Peyer's patch (tissue), 4 donors: ENCODE results near the gene NAV3. TPM values are rescaled to one million over a fixed set of nuclear protein-coding genes. Genes with fewer than 3 reads are reported as not detected.

ENCODE experiments used
- DNase-seq, 3 donors: peaks; one replicate each; pipeline ENCODE4 v3.0.0-alpha.2; 2017 to 2019
- H3K27ac ChIP-seq, 4 donors: fragments of 200-600 bp; sonication (generic); one replicate each; pipeline ENCODE4 v1.5.1; 2016 to 2019
- H3K27me3 ChIP-seq, 2 donors: fragments of 200-600 bp; sonication (generic); one replicate each; pipeline ENCODE4 v1.5.1; 2019
- H3K36me3 ChIP-seq, 3 donors: fragments of 200-600 bp; sonication (generic); one replicate each; pipeline ENCODE4 v1.5.1; 2016 to 2019
- H3K4me1 ChIP-seq, 4 donors: fragments of 200-600 bp; sonication (generic); one replicate each; pipeline ENCODE4 v1.5.1; 2016 to 2019
- H3K4me3 ChIP-seq, 4 donors: fragments of 200-600 bp; sonication (generic); 1 replicate in 3 of 4; 2 replicates in 1 of 4; pipeline ENCODE4 v1.5.1; 2016 to 2019; ENCODE audit warnings: mild to moderate bottlenecking in 1 of 4
- H3K9me3 ChIP-seq, 4 donors: fragments of 200-600 bp; sonication (generic); one replicate each; pipeline ENCODE4 v1.5.1; 2016 to 2019; ENCODE audit warnings: mild to moderate bottlenecking in 1 of 4
- CTCF ChIP-seq, 6 experiments: fragments of 450-650 bp in 4 of 6; fragments of 200-600 bp in 2 of 6; sonication (generic) in 1 of 6; IDR thresholded peaks; one replicate each; pipeline ENCODE4 v1.5.1; 2017 to 2019; ENCODE audit warnings: antibody characterized with exemption in 6 of 6, mild to moderate bottlenecking in 3 of 6, moderate library complexity in 1 of 6
- POLR2A ChIP-seq, 2 donors: fragments of 450-650 bp; IDR thresholded peaks; one replicate each; pipeline ENCODE4 v1.5.1; 2017; ENCODE audit warnings: antibody characterized with exemption in 2 of 2, mild to moderate bottlenecking in 2 of 2, moderate library complexity in 2 of 2
- total RNA-seq, 4 donors: library from RNA; depleted of rRNA; stranded (reverse); fragments of >200 nt; gene quantifications; one replicate each; pipeline ENCODE4 v1.1.0, GENCODE V29; 2016

Gene NAV3
- total RNA-seq, 4 donors from 2014 or later, result 1.9 to 4.1 (median 2.8) TPM

DNA sequence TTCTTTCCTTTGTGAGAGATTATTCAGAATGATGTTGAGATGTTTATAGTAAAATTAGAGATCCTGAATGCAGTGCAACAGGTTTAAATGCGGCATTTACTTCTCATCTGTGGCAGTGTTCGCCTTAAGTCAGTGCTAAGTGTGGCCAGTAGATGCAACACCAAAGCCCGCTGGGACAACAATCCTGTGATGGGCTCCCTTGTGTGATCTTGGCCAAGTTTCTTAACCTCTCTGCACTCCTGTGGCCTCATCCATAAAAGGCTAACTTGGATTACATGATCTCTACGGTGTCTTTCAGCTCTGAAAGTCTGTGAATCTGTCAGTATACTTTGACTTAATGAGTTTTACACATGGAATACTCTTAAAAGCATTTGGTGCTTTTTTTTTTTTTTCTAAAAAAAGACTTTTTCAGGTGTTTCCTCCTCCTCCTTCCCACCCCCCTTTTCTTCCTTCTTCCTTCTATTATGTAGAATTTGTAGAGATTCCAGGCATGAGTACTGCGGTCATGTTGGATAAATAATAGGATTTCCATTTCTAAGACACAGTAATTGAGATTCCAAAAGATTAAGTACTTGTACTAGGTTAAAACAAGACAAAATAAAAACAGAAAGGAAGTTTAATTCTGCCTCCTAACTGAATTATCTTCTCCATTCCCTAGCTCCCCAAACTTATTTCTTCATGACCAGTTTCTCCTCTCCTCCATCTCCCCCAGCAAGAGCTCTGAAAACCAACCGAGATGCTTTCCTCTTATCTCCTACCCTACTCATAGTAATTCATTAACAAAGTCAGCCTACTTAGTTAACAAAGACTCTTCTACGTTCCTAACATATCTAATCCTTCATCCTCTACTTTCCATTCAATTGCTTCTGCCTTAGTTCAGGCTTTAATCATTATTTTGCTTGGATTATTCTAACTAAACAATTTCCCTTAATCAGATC is 42.2 kb upstream of the NAV3 start:
- no peak for TF ChIP-seq CTCF (IDR thresholded peaks at IDR 0.05)
- TF ChIP-seq POLR2A (IDR thresholded peaks at IDR 0.05), result no peak
- H3K4me1 ChIP-seq, result no peaks in the 10 kb centered on the region
- DNase-seq, result no peak
- H3K27me3 ChIP-seq, result no peaks in the 10 kb centered on the region
- no peak overlapping the region for H3K4me3 ChIP-seq
- no peak overlapping the region for H3K27ac ChIP-seq
- H3K36me3 ChIP-seq, result no peaks in the 10 kb centered on the region
- no peaks in the 10 kb centered on the region for H3K9me3 ChIP-seq

DNA sequence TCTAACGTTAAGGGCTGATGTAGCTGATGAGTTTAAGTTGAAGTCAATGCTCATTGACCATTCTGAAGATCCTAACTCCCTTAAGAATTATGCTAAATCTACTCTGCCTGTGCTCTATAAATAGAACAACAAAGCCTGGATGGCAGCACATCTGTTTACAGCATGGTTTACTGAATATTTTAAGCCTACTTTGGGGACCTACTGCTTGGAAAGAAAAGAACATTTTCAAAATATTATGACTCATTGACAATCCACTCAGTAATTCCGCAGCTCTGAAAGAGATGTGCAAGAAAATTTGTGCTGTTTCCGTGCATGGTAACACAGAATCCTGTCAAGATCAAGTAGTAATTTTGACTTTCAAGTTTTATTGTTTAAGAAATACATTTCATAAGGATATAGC is 35.0 kb upstream of the NAV3 start:
- Histone ChIP-seq H3K4me3 (no peak overlapping the region), H3K9me3 (no peaks in the 10 kb centered on the region), H3K27me3 (no peaks in the 10 kb centered on the region), H3K36me3 (no peaks in the 10 kb centered on the region), H3K4me1 (no peaks in the 10 kb centered on the region), H3K27ac (no peak overlapping the region)
- no peak for TF ChIP-seq POLR2A (IDR thresholded peaks at IDR 0.05)
- no peak for TF ChIP-seq CTCF (IDR thresholded peaks at IDR 0.05)
- no peak for DNase-seq

DNA sequence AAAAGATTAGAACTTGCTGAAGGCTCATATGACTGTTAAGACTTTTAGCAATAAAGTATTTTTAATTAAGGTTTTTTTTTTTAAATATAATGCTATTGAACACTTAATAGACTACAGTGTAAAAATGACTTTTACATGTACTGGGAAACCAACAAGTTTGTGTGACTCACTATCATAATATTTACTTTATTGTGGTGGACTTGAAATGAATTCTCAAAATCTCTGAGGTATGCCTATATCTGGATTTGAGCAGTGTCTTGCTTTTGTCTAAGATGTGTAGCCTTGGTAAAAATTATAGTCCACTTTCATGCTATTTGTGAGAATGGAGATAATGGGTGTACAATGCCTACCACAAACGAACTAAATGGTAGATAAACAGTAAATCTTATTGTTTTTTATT is 33.9 kb upstream of the NAV3 start:
- DNase-seq, result no peak
- Histone ChIP-seq H3K27ac (no peak overlapping the region), H3K36me3 (no peaks in the 10 kb centered on the region), H3K4me3 (no peak overlapping the region), H3K4me1 (no peaks in the 10 kb centered on the region), H3K27me3 (no peaks in the 10 kb centered on the region), H3K9me3 (no peaks in the 10 kb centered on the region)
- TF ChIP-seq POLR2A (IDR thresholded peaks at IDR 0.05) (no peak), CTCF (IDR thresholded peaks at IDR 0.05) (no peak)

DNA sequence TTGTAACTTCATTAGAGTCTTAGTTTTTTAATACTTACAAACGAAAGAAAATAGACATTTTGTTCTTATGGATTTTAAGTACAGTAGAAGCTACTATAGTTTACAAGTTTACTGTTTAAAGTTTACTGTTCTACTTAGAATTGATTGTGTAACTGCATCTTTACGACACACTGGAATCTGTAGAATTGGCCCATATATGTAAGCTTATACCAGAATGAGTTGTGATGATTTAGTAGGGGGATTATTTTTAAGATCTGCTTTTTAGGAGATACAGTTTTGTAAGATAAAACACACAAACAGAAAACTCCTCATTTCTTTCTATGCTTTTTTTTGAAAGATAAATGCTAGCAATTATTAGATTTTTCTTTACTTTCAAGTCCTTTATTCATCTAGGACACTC is 30.2 kb upstream of the NAV3 start:
- TF ChIP-seq POLR2A (IDR thresholded peaks at IDR 0.05) (no peak), CTCF (IDR thresholded peaks at IDR 0.05) (no peak)
- no peak for DNase-seq
- H3K4me3 ChIP-seq, result no peak overlapping the region
- H3K36me3 ChIP-seq, result no peaks in the 10 kb centered on the region
- no peaks in the 10 kb centered on the region for H3K9me3 ChIP-seq
- H3K27me3 ChIP-seq, result no peaks in the 10 kb centered on the region
- H3K27ac ChIP-seq, result no peak overlapping the region
- no peaks in the 10 kb centered on the region for H3K4me1 ChIP-seq

DNA sequence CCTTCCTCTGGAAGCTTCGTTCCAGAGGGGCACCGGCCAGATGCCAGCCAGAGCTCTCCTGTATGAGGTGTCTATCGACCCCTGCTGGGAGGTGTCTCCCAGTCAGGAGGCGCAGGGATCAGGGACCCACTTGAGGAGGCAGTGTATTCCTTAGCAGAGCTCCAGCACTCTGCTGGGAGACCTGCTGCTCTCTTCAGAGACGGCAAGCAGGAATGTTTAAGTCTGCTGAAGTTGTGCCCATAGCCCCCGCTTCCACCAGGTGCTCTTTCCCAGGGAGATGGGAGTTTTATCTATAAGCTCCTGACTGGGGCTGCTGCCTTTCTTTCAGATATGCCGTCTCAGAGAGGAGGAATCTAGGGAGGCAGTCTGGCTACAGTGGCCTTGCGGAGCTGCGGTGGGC is 22.2 kb upstream of the NAV3 start:
- DNase-seq, result no peak
- Histone ChIP-seq H3K36me3 (no peaks in the 10 kb centered on the region), H3K4me3 (no peak overlapping the region)

More for the DNA sequence above, 22.2 kb upstream of the NAV3 start:
- Histone ChIP-seq H3K4me1 (no peaks in the 10 kb centered on the region), H3K27me3 (no peaks in the 10 kb centered on the region), H3K9me3 (no peaks in the 10 kb centered on the region), H3K27ac (no peak overlapping the region)
- TF ChIP-seq POLR2A (IDR thresholded peaks at IDR 0.05) (no peak), CTCF (IDR thresholded peaks at IDR 0.05) (no peak)
